Colonic mucosa (tissue), 4 donors: ENCODE data around the gene COMMD4. TPM values are rescaled to one million over a fixed set of nuclear protein-coding genes. Genes with fewer than 3 reads are reported as not detected.
"Not testable (repeated sequence)": the region's sequence is repeated elsewhere in the genome, so short reads cannot be mapped to it uniquely, and the experiment has no call there.

Source experiments
- DNase-seq: peaks from one replicate; pipeline ENCODE4 v3.0.0-alpha.2; 2020
- H3K27ac ChIP-seq: fragments of 200-600 bp; one replicate; pipeline ENCODE4 v1.8.0; 2021
- H3K27me3 ChIP-seq: fragments of 200-600 bp; one replicate; pipeline ENCODE4 v1.8.0; 2021
- H3K36me3 ChIP-seq: fragments of 200-600 bp; one replicate; pipeline ENCODE4 v1.8.0; 2021
- H3K4me1 ChIP-seq: fragments of 200-600 bp; one replicate; pipeline ENCODE4 v1.8.0; 2021; ENCODE audit warnings: mild to moderate bottlenecking
- H3K4me3 ChIP-seq: fragments of 200-600 bp; one replicate; pipeline ENCODE4 v1.8.0; 2021
- H3K9ac ChIP-seq, 2 donors: one replicate each; pipeline ENCODE4 v1.7.0; 2013; ENCODE audit warnings: control low read depth in 2 of 2, low read depth in 2 of 2, low read length in 2 of 2
- H3K9me3 ChIP-seq: fragments of 200-600 bp; one replicate; pipeline ENCODE4 v1.8.0; 2021
- intact Hi-C: fragments of 100-400 bp; cut with DNase I; formaldehyde crosslinking; loops from one replicate; pipeline ENCODE4 v1.14.1; 2022
- total RNA-seq, 2 donors: library from RNA; stranded (reverse); fragmentation: NEBNext Ultra II Directional in 1 of 2; extraction: Animal tissue kit (Norgen Biotek cat#: 25700) in 1 of 2; gene quantifications; one replicate each; pipeline ENCODE4 v1.2.1, GENCODE V29; 2021
- TF ChIP-seq, protein P1 (sequence below): fragments of 200-600 bp; IDR thresholded peaks from one replicate; pipeline ENCODE4 v1.8.0; 2022; ENCODE audit warnings: antibody characterized with exemption, mild to moderate bottlenecking
- donor health status: healthy.
- donor health status: DM: no; HTN: no; CAD: no.
- donor health status: DM: no; HTN: no; CAD: no.

The COMMD4 gene
- 100 to 1,000 TPM in 1 of 2 donors, 10 to 100 TPM in 1; 69.8 to 127 TPM for total RNA-seq

DNA sequence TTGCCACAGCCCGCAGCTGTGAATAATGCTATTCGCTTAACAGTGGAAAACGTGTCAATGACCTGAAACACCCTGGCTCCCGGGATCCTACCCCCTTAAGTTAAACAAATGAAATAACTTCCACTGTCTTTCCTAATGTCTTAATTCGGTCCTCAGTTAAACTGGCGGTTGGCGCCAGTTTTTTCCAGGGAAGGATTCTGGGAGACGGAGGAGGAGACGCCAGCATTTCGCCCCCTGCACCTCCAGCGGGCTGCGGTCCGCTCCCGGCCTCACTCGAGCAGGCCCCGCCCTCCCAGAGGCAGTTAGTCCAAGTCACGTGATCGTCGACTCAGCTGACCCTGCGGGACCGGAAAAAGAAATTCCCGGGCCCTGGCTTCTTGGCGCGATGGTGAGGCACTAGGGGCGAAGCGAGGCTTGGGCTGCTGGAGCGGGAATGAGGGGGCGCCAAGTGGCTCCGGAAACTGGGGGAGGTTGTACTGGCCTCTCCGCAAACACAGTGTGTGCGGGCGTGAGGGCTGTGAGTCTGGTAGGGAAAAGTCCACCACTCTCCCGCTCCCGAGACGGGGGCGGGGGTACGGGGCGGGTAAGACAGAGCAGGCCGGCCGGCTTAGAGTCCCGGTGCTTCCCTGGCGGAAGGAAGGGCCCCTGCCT, at the start of gene COMMD4:
Gene COMMD4, plus strand, starts transcription at position 359 of the 651 bp plus-strand sequence. Its CDS starts 27 bp downstream, at position 386.
- Histone ChIP-seq H3K27ac (no peak within 1 kb of the TSS), H3K36me3 (no peaks in the 10 kb centered on the region), H3K27me3 (no peaks in the 10 kb centered on the region), H3K4me1 (no peaks in the 10 kb centered on the region), H3K9me3 (no peaks in the 10 kb centered on the region), H3K9ac (peak within 1 kb of the TSS; percentile 64 to 75), H3K4me3 (peak within 1 kb of the TSS; percentile 75)
- intact Hi-C loops = no loop called here
- TF ChIP-seq, protein P1, sequence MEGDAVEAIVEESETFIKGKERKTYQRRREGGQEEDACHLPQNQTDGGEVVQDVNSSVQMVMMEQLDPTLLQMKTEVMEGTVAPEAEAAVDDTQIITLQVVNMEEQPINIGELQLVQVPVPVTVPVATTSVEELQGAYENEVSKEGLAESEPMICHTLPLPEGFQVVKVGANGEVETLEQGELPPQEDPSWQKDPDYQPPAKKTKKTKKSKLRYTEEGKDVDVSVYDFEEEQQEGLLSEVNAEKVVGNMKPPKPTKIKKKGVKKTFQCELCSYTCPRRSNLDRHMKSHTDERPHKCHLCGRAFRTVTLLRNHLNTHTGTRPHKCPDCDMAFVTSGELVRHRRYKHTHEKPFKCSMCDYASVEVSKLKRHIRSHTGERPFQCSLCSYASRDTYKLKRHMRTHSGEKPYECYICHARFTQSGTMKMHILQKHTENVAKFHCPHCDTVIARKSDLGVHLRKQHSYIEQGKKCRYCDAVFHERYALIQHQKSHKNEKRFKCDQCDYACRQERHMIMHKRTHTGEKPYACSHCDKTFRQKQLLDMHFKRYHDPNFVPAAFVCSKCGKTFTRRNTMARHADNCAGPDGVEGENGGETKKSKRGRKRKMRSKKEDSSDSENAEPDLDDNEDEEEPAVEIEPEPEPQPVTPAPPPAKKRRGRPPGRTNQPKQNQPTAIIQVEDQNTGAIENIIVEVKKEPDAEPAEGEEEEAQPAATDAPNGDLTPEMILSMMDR = no peak
- DNase-seq = peak; percentile 98

DNA sequence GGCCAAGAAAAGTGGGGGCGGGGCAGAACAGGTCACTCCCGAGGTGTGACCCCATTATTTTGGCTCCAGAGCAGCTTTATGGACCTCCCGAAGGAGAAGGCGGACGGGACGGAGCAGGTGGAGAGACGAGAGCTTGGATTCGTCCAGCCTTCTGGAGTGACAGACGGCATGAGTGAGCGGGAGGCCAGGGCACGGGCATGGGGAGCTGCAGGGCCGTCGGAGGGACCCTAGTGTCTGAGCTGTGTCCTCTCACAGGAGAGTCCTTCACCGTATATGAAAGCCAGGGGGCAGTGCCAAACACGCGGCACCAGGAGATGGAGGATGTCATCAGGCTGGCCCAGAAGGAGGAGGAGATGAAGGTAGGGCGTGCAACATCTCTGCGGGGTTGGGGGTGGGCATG, 42.2 kb upstream of the COMMD4 start:
- H3K4me3 ChIP-seq, intact Hi-C loops, H3K9me3 ChIP-seq, H3K4me1 ChIP-seq, DNase-seq, H3K27ac ChIP-seq, H3K27me3 ChIP-seq, H3K9ac ChIP-seq, H3K36me3 ChIP-seq: not testable (repeated sequence)

DNA sequence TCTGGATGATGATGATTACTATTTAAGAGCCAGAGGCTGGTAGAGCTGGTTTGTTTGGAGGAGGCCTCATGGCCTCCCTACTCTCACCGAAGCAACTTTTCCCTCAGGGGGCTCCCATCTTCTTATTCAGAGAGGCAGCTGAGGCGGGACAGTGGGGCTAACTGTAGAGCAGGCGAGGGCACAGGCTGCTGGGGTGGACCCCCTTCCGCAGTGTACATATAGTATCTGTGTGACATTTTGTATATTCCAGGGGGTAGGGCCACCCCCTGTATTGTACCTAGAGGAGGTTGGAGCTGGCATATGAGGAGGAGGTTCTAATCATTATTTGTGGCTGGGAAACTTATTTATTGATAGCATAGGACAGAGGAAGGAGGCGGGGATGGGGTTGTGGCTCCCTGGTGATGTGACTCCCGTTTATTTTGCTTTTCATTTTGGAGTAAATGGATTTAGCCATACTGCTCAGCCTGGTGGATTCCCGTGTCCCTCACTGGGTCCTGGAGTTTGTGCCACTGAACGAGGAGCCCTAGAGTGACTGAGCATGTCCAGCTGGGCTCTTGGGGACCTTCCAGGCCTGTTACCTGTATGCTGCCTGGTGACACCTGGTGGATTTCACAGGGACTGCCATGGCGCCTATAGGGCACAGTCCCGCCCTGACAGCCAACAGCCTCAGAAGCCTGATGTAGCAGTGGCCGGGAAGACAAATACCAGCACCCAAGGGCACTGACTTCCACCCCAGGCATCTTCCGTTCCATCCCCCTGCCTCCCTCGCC, 37.1 kb upstream of the COMMD4 start:
- DNase-seq, intact Hi-C loops, H3K27me3 ChIP-seq, H3K36me3 ChIP-seq, H3K9ac ChIP-seq, H3K9me3 ChIP-seq, H3K4me3 ChIP-seq, H3K27ac ChIP-seq, H3K4me1 ChIP-seq: not testable (repeated sequence)

DNA sequence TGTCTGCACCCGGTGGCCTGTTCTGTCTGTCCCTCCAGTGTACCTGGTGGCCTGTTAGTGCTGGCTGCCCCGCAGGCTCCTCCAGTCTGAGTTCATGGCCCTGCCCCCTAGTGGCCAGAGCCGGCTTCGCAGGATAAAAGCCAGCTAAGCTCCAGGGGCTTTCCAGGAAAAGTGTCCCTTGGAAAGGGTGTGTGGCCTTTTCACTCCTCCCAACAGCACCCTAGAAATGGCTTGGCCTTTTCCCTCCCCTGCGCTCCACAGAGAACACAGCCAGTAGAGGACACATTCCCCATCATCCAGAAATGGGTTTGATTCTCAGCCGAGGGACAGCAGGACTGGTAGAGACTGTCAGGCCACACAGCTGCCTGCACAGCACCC, 36.6 kb upstream of the COMMD4 start:
- TF ChIP-seq, protein P1 = peak; percentile 55
- intact Hi-C loops, H3K27ac ChIP-seq, H3K27me3 ChIP-seq, H3K9me3 ChIP-seq, H3K36me3 ChIP-seq, H3K4me1 ChIP-seq, H3K9ac ChIP-seq, H3K4me3 ChIP-seq: not testable (repeated sequence)
- peak; percentile 77 for DNase-seq

DNA sequence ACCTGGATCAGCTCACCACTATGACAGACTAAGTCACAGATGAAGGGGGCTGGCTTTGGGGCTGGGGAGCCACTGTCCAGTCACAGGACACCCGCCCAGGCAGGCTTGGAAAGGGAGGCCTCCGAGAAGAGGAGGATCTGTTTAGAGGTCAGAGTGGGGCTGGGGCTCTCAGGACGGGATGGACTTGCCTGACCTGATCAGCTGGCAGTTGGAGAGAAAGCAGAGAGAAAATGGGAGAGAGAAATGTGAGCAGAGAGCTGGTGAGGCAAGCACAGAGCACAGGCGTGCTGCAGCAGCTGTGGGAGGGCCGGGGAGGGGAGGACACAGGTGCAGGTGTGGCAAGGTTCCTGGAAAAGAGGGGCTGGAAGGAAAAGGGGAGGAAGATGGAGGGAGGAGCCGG, 35.8 kb upstream of the COMMD4 start:
- intact Hi-C loops = loop anchor here (10.0 kb wide), 1 partner anchor 275 kb away; the partner anchor contains the start of gene PPCDC
- not testable (repeated sequence) for H3K4me1 ChIP-seq, H3K27ac ChIP-seq, DNase-seq, H3K27me3 ChIP-seq, H3K9ac ChIP-seq, H3K9me3 ChIP-seq, H3K4me3 ChIP-seq, H3K36me3 ChIP-seq

DNA sequence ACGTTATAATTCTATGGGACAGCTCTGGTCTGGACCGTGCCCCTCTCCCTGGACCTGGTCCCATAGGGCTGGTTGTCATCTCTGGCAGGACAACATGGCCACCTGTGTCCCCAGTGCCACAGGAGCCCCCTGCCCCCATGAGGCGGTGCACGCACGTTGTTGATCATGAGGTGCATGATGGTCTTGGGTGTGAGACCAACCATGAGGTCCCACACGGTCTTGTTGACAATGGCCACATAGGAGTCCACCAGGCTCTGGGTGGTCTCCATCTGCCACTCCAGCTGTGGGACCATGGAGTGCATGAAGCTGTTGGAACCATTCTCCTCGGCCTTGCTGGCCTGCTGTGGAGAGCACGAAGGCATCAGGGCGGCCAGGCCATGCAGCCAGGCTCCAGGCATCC, 33.5 kb upstream of the COMMD4 start:
- intact Hi-C loops = loop anchor here (10.0 kb wide), 1 partner anchor 278 kb away; the partner anchor contains the start of gene PPCDC
- H3K4me1 ChIP-seq = no peaks in the 10 kb centered on the region
- H3K27me3 ChIP-seq = no peaks in the 10 kb centered on the region
- no peak for DNase-seq
- H3K9me3 ChIP-seq = no peaks in the 10 kb centered on the region
- no peaks in the 10 kb centered on the region for H3K36me3 ChIP-seq
- no peak overlapping the region for H3K4me3 ChIP-seq
- TF ChIP-seq, protein P1 = no peak
- H3K9ac ChIP-seq = peak overlapping the region in 1 of 2 donors; percentile 24
- no peak overlapping the region for H3K27ac ChIP-seq

DNA sequence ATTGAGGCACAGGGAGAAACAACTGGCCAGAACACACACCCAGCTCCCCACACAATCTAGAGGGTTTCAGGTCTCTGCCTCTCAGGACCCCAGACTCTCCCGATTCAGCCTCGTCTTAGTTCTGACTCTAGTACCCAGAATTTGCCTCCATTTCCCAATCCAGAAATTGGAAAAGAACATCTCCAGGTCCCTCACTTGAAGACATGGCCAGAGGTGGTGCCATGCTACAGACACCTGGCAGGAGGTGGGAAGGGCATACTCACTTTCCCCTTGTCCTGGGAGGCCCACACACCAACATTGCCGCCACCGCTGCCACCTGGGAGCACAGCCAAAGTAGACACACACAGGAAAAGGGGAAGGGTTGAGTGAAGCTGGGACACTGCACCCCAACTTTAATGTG, 33.1 kb upstream of the COMMD4 start:
- H3K9me3 ChIP-seq, H3K4me3 ChIP-seq, H3K36me3 ChIP-seq, DNase-seq, H3K27ac ChIP-seq, H3K4me1 ChIP-seq, H3K27me3 ChIP-seq, H3K9ac ChIP-seq: not testable (repeated sequence)
- intact Hi-C loops = loop anchor here (10.0 kb wide), 1 partner anchor 278 kb away; the partner anchor contains the start of gene PPCDC
